ENCODE data around the gene FHIT.
"Not testable (repeated sequence)": the region's sequence is repeated elsewhere in the genome, so short reads cannot be mapped to it uniquely, and the experiment has no call there.

The FHIT gene

GRCh38 chr3:60746695-60747416 is 504.4 kb downstream of the FHIT start:
- DNase-seq, result no peak

- DNase-seq, result no peak
Measured at GRCh38 chr3:60746043-60746638, 505.1 kb downstream of the FHIT start.

GRCh38 chr3:60743631-60744164 is 507.6 kb downstream of the FHIT start:
- DNase-seq, result no peak

- DNase-seq, result no peak
Measured at GRCh38 chr3:60742606-60743145, 508.6 kb downstream of the FHIT start.

GRCh38 chr3:60737633-60738399 is 513.4 kb downstream of the FHIT start:
- no peak for DNase-seq

GRCh38 chr3:60730371-60730770 is 520.9 kb downstream of the FHIT start:
- no peak for DNase-seq

GRCh38 chr3:60729056-60729455 is 522.2 kb downstream of the FHIT start:
- DNase-seq, result no peak

GRCh38 chr3:60728006-60728405 is 523.2 kb downstream of the FHIT start:
- no peak for DNase-seq

GRCh38 chr3:60720736-60721135 is 530.5 kb downstream of the FHIT start:
- DNase-seq, result no peak

- no peak for DNase-seq
Measured at GRCh38 chr3:60716573-60716972, 534.7 kb downstream of the FHIT start.

- DNase-seq, result no peak
Measured at GRCh38 chr3:60708191-60708975, 542.9 kb downstream of the FHIT start.

- no peak for DNase-seq
Measured at GRCh38 chr3:60707452-60708020, 543.7 kb downstream of the FHIT start.

- DNase-seq, result no peak
Measured at GRCh38 chr3:60703956-60704736, 547.1 kb downstream of the FHIT start.

GRCh38 chr3:60703008-60703407 is 548.2 kb downstream of the FHIT start:
- no peak for DNase-seq

- DNase-seq, result no peak
Measured at GRCh38 chr3:60698117-60698516, 553.1 kb downstream of the FHIT start.

- DNase-seq, result no peak
Measured at GRCh38 chr3:60697132-60697531, 554.1 kb downstream of the FHIT start.

GRCh38 chr3:60696428-60697125 is 554.7 kb downstream of the FHIT start:
- DNase-seq, result no peak

- no peak for DNase-seq
Measured at GRCh38 chr3:60675424-60675823, 575.8 kb downstream of the FHIT start.

- no peak for DNase-seq
Measured at GRCh38 chr3:60674870-60675269, 576.4 kb downstream of the FHIT start.

- no peak for DNase-seq
Measured at GRCh38 chr3:60673123-60673522, 578.1 kb downstream of the FHIT start.

GRCh38 chr3:60672337-60672736 is 578.9 kb downstream of the FHIT start:
- not testable (repeated sequence) for DNase-seq
